ENCODE data around the gene AIG1.

The AIG1 gene

GRCh38 chr6:143063631-143064030, 2.9 kb downstream of the AIG1 start:
- DNase-seq: no peak
- Histone ChIP-seq H3K27ac (no peak overlapping the region), H3K36me3 (no peaks in the 10 kb centered on the region), H3K9me3 (ENCODE audit: severe bottlenecking) (no peaks in the 10 kb centered on the region), H3K4me3 (ENCODE audit: low read depth, low read length) (no peak overlapping the region), H3K27me3 (ENCODE audit: insufficient read depth, low read depth, severe bottlenecking) (no peaks in the 10 kb centered on the region)
- TF ChIP-seq CTCF (IDR thresholded peaks at IDR 0.05; ENCODE audit: low read depth, low read length): no peak

DNA sequence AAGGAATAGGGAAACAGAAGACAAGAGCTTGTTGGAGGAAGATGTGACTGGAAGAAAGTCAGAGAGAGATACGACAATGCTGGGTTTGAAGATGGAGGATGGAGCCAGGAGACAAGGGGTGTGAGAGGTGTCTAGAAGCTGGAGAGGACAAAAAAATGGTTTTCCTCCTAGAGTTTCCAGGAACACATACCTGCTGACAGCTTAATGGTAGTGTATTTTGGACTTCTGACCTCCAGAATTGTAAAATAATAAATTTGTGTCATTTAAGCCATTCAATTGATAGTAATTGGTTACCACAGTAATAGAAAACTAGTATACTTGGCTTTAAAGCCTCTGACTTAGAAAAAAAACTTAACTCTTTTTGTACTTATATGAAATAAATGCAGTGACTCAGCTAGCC, 3.6 kb downstream of the AIG1 start:
- H3K4me3 ChIP-seq (ENCODE audit: low read depth, low read length): no peak overlapping the region

GRCh38 chr6:143064951-143065683, 4.4 kb downstream of the AIG1 start:
- H3K36me3 ChIP-seq: no peaks in the 10 kb centered on the region
- no peak overlapping the region for H3K4me3 ChIP-seq (ENCODE audit: low read depth, low read length)
- no peaks in the 10 kb centered on the region for H3K27me3 ChIP-seq (ENCODE audit: insufficient read depth, low read depth, severe bottlenecking)
- no peak for TF ChIP-seq CTCF (IDR thresholded peaks at IDR 0.05; ENCODE audit: low read depth, low read length)
- no peak for DNase-seq
- H3K9me3 ChIP-seq (ENCODE audit: severe bottlenecking): no peaks in the 10 kb centered on the region
- H3K27ac ChIP-seq: no peak overlapping the region

More for the DNA sequence above, 3.6 kb downstream of the AIG1 start:
- TF ChIP-seq CTCF (IDR thresholded peaks at IDR 0.05; ENCODE audit: low read depth, low read length): no peak
- no peaks in the 10 kb centered on the region for H3K9me3 ChIP-seq (ENCODE audit: severe bottlenecking)
- H3K27me3 ChIP-seq (ENCODE audit: insufficient read depth, low read depth, severe bottlenecking): no peaks in the 10 kb centered on the region
- H3K27ac ChIP-seq: no peak overlapping the region
- no peak for DNase-seq
- no peaks in the 10 kb centered on the region for H3K36me3 ChIP-seq

GRCh38 chr6:143068001-143068400, 7.3 kb downstream of the AIG1 start:
- H3K27ac ChIP-seq: no peak overlapping the region
- no peak for TF ChIP-seq CTCF (IDR thresholded peaks at IDR 0.05; ENCODE audit: low read depth, low read length)
- no peaks in the 10 kb centered on the region for H3K27me3 ChIP-seq (ENCODE audit: insufficient read depth, low read depth, severe bottlenecking)
- no peaks in the 10 kb centered on the region for H3K9me3 ChIP-seq (ENCODE audit: severe bottlenecking)
- no peaks in the 10 kb centered on the region for H3K36me3 ChIP-seq
- no peak for DNase-seq
- no peak overlapping the region for H3K4me3 ChIP-seq (ENCODE audit: low read depth, low read length)

- no peaks in the 10 kb centered on the region for H3K27me3 ChIP-seq (ENCODE audit: insufficient read depth, low read depth, severe bottlenecking)
- no peaks in the 10 kb centered on the region for H3K36me3 ChIP-seq
- H3K9me3 ChIP-seq (ENCODE audit: severe bottlenecking): peaks cover 7% of the 10 kb centered on the region
- no peak for TF ChIP-seq CTCF (IDR thresholded peaks at IDR 0.05; ENCODE audit: low read depth, low read length)
- no peak for DNase-seq
- H3K27ac ChIP-seq: no peak overlapping the region
- no peak overlapping the region for H3K4me3 ChIP-seq (ENCODE audit: low read depth, low read length)
Measured at GRCh38 chr6:143074101-143074500, 13.4 kb downstream of the AIG1 start.

Measured in WERI-Rb-1 (cell line).